GM08714 (cell line): Measurements from ENCODE around the gene GRB2.
A peak's percentile ranks its signal among the peaks of the same experiment; 100 is the strongest.

Experiments used
- H3K4me3 ChIP-seq: fragments of 200-500 bp; sonication (Bioruptor generic); 2 replicates; pipeline ENCODE4 v1.5.1; 2014; ENCODE audit warnings: mild to moderate bottlenecking, low read length, inconsistent platforms
- ZNF274 ChIP-seq: IDR thresholded peaks from 2 replicates; pipeline ENCODE4 v1.6.1; 2012; ENCODE audit warnings: mild to moderate bottlenecking, low read depth, low read length

The GRB2 gene

DNA sequence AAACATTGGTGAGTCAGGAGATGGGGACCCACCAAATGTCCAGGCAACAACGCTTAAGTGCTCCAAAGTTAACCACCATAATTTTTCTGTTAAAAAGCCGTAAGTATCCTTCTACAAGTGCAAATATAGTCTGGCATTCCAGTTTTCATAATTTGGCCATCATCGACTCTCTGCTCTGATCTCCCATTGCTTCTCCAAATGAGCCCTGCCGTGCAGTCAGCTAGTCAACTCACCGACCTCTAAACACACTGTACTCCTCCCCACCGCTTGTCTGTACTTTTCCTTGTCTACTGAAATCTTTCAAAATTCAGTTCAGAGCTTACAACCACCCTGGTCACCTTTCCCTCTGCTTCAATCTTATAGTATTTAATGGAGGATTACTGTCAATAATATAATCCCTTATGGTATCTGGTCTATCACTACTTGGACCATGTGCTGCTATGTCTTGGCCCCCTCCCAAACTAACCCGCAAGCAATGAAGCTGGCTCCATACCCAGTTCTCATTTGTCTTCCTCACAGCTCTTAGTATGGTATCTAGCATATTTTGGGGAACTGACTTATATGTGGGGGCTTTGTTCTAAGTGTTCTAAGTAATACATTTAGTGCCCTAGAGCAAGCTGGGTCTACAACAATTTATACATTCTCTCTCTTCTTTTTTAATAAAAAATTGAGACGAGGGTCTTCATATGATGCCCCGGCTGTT, 63.5 kb downstream of the GRB2 start:
- no peak overlapping the region for H3K4me3 ChIP-seq
- TF ChIP-seq ZNF274, result no peak

DNA sequence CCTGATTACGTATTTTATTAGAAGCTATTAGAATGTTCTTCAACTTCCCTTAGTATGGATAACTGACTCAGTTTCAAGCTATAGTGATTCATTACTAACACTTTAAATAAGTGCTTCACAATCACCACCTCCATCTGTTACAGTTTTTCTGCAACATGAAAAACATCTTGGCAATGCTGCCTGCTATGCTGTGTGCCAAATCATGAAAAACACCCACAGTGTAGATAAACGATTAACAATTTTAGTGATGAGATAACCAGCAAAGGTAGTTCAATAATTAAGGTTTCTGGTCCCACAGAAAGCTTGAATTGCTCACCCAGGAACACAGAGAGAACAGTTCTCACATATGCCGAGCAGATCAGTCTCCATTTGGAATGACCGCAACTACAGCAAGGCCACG, 64.8 kb downstream of the GRB2 start:
- H3K4me3 ChIP-seq, result no peak overlapping the region; the same call in 1 of the 2 replicates
- TF ChIP-seq ZNF274, result no peak

GRCh38 chr17:75339971-75340370, 65.5 kb downstream of the GRB2 start:
- H3K4me3 ChIP-seq, result no peak overlapping the region; the same call in 1 of the 2 replicates
- TF ChIP-seq ZNF274, result no peak

DNA sequence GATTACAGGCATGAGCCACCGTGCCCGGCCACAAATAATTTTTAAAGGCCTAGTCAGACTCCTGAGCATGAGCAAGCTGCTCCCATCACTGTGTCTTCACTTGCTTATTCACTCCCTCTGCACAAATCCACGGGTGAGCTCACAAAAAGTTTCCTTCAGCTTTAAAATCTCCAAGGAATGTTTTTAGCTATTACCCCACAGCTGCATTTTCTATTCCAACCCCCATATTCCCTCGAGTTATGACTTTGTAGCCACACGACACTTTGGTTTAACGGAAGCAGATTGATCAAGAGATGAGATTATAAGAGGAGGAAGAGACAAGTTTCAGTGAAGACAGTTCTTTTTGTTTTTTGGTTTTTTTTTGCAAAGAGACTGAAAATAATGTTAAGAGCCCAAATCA, 67.1 kb downstream of the GRB2 start:
- H3K4me3 ChIP-seq, result peak overlapping the region; percentile 50; the same call in 1 of the 2 replicates

DNA sequence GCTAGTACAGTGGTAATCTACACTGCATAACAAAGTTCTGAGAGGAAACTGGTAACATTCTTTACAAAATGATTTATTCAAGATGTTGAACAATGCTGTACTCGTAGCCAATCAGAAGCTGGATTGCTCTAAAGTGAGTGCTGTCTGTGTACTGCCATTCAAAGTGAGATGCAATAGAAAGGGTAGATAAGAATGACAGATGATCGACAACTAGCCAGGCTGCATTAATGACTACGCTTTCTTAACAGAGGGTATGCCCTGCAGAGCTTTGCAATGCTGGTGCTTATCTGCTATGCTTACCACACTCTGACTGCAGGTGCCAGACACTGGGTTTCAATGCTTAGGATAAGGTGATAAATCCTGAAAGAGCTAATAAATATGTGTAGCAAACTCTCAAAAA, 70.2 kb downstream of the GRB2 start:
- TF ChIP-seq ZNF274, result no peak

More for the DNA sequence above, 67.1 kb downstream of the GRB2 start:
- TF ChIP-seq ZNF274, result no peak

DNA sequence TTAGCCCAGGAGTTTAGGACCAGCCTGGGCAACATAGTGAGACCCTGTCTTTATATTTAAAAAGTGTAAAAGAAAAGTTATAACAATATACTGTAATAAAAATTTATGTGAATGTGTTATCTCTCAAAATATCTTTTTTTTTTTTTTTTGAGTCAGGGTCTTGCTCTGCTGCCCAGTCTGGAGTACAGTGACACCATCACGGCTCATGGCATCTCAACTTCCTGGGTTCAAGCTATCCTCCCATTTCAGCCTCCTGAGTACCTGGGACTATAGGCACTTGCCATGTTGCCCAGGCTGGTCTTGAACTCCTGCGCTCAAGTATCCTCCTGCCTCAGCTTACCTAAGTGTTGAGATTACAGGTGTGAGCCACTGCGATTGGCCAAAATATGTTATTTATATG, 70.8 kb downstream of the GRB2 start:
- no peak overlapping the region for H3K4me3 ChIP-seq
- TF ChIP-seq ZNF274, result no peak

More for the DNA sequence above, 70.2 kb downstream of the GRB2 start:
- H3K4me3 ChIP-seq, result no peak overlapping the region

DNA sequence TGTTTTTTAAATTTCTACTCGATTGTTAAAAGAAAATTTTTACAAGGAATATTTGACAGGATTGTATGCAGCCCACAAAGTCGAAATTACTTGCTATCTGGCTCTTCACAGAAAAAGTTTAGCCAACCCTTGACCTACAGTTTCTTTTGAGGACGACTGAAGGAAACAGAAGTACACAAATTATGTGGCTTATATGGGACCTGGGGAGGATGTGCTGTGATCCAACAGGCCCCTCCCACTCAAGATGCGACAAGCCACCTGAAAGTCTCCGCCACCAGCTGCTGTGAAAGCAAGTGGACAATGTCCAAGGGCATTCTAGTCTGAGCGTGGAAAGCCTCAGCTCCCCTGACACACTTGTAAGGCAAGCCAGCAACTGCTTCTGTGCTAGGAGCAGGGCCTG, 73.8 kb downstream of the GRB2 start:
- no peak for TF ChIP-seq ZNF274
- H3K4me3 ChIP-seq, result no peak overlapping the region

DNA sequence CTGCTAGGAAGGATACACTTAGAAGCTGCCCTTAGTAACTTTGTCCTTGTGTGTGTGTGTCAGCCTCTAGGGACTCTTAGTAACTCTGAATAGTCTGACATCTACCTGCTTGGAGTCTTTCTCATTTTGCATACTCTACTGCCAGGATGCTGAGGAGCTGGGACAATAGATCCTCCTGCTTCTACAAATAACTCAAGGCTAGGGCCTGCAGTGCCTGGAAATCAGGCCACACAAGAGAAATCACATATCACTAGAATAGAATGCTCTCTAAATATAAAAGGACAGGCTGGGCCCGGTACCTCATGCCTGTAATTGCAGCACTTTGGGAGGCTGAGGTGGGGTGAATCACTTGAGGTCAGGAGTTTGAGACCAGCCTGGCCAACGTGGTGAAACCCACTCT, 77.7 kb downstream of the GRB2 start:
- TF ChIP-seq ZNF274, result no peak
- no peak overlapping the region for H3K4me3 ChIP-seq

GRCh38 chr17:75326226-75326848, 79.1 kb downstream of the GRB2 start:
- no peak overlapping the region for H3K4me3 ChIP-seq
- TF ChIP-seq ZNF274, result no peak

DNA sequence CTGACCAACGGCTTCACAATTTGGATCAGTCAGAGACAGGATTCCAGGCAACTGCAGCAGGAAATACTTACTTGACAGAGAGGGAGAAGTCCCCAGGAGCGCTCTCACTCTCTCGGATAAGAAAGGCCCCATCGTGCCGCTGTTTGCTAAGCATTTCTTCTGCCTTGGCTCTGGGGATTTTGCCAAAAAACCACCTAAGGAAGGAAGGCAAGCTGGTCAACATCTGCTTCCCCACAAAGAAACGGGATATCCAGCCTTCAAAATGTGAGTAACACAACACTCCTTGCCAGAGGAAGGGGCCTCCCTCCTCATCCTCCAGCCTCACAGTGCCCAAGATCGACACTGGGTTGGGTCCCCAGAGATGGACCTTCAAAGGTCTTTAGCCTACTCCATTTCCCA, 79.7 kb downstream of the GRB2 start:
- no peak overlapping the region for H3K4me3 ChIP-seq
- TF ChIP-seq ZNF274, result no peak

DNA sequence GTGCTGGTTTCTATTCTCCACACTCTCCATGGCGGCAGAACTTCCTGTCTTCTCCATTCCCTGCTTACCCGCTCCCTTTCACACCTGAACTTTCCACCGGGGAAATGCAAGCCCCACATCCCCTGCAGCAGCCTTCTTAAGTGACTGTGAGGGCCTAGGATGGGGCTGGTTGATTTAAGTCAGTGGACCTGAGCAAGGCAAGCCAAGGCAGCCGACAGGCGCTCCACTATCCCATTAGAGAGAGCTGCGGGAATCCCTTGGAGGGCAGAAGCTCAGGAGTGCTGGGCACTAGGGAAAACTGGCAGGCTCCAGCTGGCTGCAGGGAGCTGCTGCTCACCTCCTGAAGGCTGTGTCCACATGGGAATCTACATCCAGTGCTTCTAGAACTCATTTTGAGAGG, 80.1 kb downstream of the GRB2 start:
- TF ChIP-seq ZNF274, result no peak
- H3K4me3 ChIP-seq, result no peak overlapping the region

DNA sequence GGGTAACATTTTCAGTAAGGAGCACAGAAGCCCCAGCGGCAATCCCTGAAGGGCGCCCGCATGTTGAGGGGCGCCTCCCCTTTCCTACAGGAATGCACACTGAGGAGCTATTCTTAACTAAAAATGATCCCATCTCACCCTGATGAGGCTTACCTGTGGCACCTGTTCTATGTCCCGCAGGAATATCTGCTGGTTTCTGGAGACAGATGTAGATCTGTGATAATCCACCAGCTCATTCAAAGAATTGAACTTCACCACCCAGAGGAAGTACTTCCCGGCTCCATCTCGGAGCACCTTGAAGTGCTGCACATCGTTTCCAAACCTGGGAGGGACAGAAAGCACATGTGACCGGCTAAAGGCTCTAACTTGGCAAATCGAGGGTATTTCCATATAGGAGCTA, 84.0 kb downstream of the GRB2 start:
- no peak for TF ChIP-seq ZNF274
- no peak overlapping the region for H3K4me3 ChIP-seq

DNA sequence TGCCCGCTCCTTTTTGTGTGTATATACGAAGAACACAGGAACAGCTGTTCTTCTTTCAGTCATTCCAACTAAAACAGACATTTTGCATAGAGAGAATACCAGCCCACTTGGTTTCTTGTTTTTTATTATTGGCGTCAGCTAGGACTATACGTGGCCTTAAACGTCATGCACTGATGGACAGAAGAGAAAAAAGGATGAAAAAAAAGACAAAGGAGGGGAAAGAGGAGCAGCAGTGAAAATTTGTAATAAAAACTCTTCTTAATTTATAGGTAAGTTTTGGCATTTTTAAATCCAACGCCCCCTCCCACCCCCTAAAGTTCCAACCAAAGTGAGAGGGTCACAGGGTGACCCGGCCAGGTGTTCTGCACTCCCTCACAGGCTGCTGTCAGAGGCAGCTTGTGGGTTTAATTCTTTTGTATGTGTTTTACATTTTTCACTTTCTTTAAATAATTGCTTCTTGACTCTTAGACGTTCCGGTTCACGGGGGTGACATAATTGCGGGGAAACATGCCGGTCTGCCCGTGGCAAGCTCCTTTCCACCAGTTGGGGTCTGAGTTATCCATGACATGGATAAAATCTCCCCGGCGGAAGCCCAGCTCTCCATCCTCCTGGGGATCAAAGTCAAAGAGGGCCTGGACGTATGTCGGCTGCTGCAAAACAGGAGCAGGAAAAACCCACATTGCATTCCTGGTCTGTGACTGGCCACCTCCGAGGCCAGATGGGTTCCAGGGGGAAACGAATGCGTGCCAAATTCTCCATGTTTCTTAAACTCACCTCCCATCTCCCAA, 85.4 kb downstream of the GRB2 start:
- TF ChIP-seq ZNF274, result no peak

DNA sequence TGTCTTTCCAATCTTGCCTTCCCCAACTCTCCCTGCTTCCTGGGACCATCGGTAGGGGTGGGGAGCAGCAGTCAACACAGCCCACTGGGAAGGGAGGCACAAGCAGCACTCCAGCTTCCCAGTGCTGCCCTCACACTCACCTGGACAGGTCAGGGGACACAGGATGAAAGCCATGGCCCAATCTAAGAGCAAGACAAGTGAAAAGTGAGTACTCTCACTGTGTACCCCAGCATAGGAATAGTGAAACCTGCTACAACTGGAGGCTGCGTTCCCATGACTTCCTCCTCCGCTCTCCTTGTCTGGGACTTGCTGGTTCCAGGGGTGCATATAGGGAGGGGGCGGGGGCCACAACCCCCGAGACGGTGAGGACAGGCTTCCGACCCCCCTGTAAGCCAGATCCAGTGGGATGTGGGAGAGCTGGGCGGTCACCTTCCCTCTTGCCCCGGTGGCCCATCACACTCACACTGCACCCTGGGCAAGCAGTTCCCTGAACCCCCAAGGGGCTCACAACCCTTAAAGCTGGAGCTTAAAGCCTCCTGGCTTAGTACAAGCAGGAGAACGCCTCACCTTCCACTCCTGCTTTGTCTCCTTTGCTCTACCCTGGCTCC, 86.8 kb downstream of the GRB2 start:
- TF ChIP-seq ZNF274, result no peak
- no peak overlapping the region for H3K4me3 ChIP-seq

More for the DNA sequence above, 85.4 kb downstream of the GRB2 start:
- H3K4me3 ChIP-seq, result peak overlapping the region; percentile 5; the same call in 1 of the 2 replicates

- TF ChIP-seq ZNF274, result no peak
- no peak overlapping the region for H3K4me3 ChIP-seq
Observed at GRCh38 chr17:75318211-75318610, 87.3 kb downstream of the GRB2 start.
